Activated naive CD8-positive, alpha-beta T cell treated with anti-CD3 and anti-CD28 coated beads, Interleukin-2, amount 50 U/mL, for 16 hours (primary cell): ENCODE results near the gene PIK3AP1.
"Not testable (repeated sequence)": the region's sequence is repeated elsewhere in the genome, so short reads cannot be mapped to it uniquely, and the experiment has no call there.

Experiments used
- DNase-seq: peaks from one replicate; pipeline ENCODE4 v3.0.0-alpha.2; 2020; ENCODE audit warnings: low read depth, low spot score

Gene PIK3AP1

GRCh38 chr10:96696845-96697425 is 23.4 kb downstream of the PIK3AP1 start:
- DNase-seq = no peak

- no peak for DNase-seq
Observed at GRCh38 chr10:96695975-96696634, 24.2 kb downstream of the PIK3AP1 start.

GRCh38 chr10:96695366-96695765 is 24.9 kb downstream of the PIK3AP1 start:
- DNase-seq = no peak

GRCh38 chr10:96693431-96693830 is 26.9 kb downstream of the PIK3AP1 start:
- no peak for DNase-seq

- DNase-seq = no peak
Observed at GRCh38 chr10:96692427-96692826, 27.9 kb downstream of the PIK3AP1 start.

- DNase-seq = no peak
Observed at GRCh38 chr10:96691761-96692160, 28.6 kb downstream of the PIK3AP1 start.

GRCh38 chr10:96690755-96691730 is 29.3 kb downstream of the PIK3AP1 start:
- DNase-seq = no peak

GRCh38 chr10:96688789-96689188 is 31.5 kb downstream of the PIK3AP1 start:
- no peak for DNase-seq

GRCh38 chr10:96687317-96688012 is 32.8 kb downstream of the PIK3AP1 start:
- no peak for DNase-seq

- DNase-seq = no peak
Observed at GRCh38 chr10:96686514-96686913, 33.8 kb downstream of the PIK3AP1 start.

GRCh38 chr10:96685306-96685705 is 35.0 kb downstream of the PIK3AP1 start:
- DNase-seq = no peak

GRCh38 chr10:96684826-96685225 is 35.5 kb downstream of the PIK3AP1 start:
- no peak for DNase-seq

- no peak for DNase-seq
Observed at GRCh38 chr10:96683710-96684109, 36.6 kb downstream of the PIK3AP1 start.

- DNase-seq = no peak
Observed at GRCh38 chr10:96683065-96683464, 37.2 kb downstream of the PIK3AP1 start.

- DNase-seq = no peak
Observed at GRCh38 chr10:96681524-96681923, 38.8 kb downstream of the PIK3AP1 start.

- DNase-seq = not testable (repeated sequence)
Observed at GRCh38 chr10:96680463-96680862, 39.9 kb downstream of the PIK3AP1 start.

GRCh38 chr10:96678725-96679124 is 41.6 kb downstream of the PIK3AP1 start:
- DNase-seq = no peak

- no peak for DNase-seq
Observed at GRCh38 chr10:96676272-96677112, 43.8 kb downstream of the PIK3AP1 start.

GRCh38 chr10:96675846-96676245 is 44.5 kb downstream of the PIK3AP1 start:
- no peak for DNase-seq

GRCh38 chr10:96673318-96674099 is 46.8 kb downstream of the PIK3AP1 start:
- no peak for DNase-seq
